GM12892 (cell line): ENCODE data around the gene HOXC5.

Experiments used
- POLR2AphosphoS5 ChIP-seq: IDR thresholded peaks from 2 replicates; pipeline ENCODE4 v1.6.1; 2011; ENCODE audit warnings: low read depth, low read length, control low read depth
- TAF1 ChIP-seq: IDR thresholded peaks from 2 replicates; pipeline ENCODE4 v1.6.1; 2011; ENCODE audit warnings: low read depth, mild to moderate bottlenecking, control low read depth, low read length, borderline replicate concordance

DNA sequence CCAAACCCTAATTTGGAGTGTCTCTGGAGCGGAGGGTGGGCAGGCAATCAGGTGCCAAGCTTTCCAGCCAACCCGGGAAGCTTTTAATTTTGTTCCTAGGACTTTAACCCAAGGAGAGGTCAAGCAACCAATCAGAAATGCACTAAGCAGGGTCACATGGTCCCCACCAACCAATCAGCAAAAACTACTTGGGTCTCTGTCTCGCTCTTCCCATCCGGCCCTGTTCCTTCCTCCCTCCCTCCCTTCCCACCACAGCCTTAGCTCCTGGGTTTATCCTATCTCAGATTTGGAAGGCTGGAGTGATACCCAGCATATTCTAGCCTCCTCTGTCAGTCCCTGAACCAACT is 7.3 kb downstream of the HOXC5 start:
- TF ChIP-seq POLR2AphosphoS5 (no peak), TAF1 (no peak)
